Fibroblast of pulmonary artery (primary cell): ENCODE data around the gene ABHD12B.

Source experiments
- DNase-seq: peaks from one replicate; pipeline ENCODE4 v3.0.0-alpha.2; 2010; ENCODE audit warnings: low read depth
- H3K4me3 ChIP-seq: replicated peaks from 2 replicates; pipeline ENCODE4 v1.5.1; 2011; ENCODE audit warnings: low read depth, mild to moderate bottlenecking, control low read depth, low read length, moderate library complexity
- TF ChIP-seq, protein P1 (sequence below): IDR thresholded peaks from 2 replicates; pipeline ENCODE4 v1.5.1; 2011; ENCODE audit warnings: mild to moderate bottlenecking, control low read depth, low read length, inconsistent platforms; ENCODE audit errors: missing control alignments

Gene ABHD12B

DNA sequence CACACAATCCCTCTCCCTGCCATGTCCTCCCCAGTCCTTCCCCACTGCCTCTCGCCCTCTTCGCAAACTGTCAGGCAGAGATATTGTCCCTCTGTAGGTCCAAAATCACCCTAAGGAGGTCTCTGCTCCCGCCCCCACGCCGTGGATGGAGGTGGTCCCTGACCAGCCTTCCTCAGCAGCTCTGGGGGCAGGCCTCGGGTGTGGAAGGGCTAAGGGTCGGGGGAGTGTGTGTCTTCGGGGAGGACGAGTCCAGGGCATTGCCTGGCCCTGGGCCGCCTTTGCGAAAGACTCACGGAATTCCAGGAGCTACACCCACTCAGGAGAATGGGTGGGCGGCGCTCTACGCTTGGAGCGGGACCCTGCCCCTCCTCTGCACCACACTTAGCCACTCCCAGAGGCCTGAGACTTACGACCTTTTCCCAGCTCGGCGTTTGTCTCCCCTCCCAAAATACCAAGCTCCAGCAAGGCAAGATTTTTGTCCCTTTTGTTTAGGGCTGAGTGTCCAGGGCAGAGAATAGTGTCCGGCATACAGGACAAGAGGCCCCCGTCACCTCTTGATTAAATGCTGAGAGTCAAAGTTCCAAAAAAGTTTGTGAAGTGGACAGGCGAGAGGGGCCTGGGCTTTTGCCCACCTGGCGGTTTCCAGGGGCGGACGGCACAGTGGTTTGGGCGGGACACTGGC is 71.5 kb downstream of the ABHD12B start:
- TF ChIP-seq, protein P1, sequence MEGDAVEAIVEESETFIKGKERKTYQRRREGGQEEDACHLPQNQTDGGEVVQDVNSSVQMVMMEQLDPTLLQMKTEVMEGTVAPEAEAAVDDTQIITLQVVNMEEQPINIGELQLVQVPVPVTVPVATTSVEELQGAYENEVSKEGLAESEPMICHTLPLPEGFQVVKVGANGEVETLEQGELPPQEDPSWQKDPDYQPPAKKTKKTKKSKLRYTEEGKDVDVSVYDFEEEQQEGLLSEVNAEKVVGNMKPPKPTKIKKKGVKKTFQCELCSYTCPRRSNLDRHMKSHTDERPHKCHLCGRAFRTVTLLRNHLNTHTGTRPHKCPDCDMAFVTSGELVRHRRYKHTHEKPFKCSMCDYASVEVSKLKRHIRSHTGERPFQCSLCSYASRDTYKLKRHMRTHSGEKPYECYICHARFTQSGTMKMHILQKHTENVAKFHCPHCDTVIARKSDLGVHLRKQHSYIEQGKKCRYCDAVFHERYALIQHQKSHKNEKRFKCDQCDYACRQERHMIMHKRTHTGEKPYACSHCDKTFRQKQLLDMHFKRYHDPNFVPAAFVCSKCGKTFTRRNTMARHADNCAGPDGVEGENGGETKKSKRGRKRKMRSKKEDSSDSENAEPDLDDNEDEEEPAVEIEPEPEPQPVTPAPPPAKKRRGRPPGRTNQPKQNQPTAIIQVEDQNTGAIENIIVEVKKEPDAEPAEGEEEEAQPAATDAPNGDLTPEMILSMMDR: no peak
- peak; percentile 72 for DNase-seq
- peak overlapping the region; percentile 77 for H3K4me3 ChIP-seq

DNA sequence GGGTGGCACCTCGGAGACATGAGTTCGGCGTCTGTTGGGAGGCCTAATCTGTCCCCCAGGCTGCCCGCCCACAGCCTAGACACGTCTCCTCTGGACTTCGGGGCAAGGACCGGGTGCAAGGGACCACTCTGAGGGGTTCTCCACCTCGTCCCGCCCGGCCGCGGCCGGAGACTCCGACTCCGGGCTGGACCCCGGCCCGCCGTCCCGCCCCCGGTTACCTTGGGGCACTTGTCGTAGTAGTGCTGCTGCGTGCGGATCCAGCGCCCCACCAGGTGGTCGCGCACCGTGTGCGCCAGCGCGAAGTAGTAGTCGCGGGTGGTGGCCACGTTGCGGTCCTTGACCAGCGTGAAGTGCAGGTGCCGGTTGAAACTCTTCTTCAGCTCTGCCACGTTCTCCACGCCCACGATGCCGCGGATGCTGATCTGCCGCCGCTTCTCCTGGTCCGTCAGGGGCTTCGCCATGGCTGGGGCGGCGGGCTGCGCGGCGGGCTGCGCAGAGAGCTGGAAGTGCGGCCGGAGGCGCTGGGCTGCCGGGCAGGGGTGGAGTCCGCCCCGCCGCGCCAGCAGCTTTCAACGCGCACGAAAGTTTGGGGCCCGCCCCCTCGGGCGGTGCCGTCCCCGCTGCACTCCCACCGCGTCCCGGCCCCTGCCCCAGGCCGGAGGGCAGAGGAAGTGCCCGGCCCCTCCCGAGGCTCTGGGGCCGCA is 72.2 kb downstream of the ABHD12B start, which contains the start of gene PYGL:
Gene PYGL, minus strand, starts transcription at position 541 of the 704 bp plus-strand sequence. Its CDS starts 80 bp downstream, at position 461.
- peak; percentile 71 for DNase-seq
- TF ChIP-seq, protein P1: no peak
- peak within 1 kb of the TSS; percentile 77 for H3K4me3 ChIP-seq

DNA sequence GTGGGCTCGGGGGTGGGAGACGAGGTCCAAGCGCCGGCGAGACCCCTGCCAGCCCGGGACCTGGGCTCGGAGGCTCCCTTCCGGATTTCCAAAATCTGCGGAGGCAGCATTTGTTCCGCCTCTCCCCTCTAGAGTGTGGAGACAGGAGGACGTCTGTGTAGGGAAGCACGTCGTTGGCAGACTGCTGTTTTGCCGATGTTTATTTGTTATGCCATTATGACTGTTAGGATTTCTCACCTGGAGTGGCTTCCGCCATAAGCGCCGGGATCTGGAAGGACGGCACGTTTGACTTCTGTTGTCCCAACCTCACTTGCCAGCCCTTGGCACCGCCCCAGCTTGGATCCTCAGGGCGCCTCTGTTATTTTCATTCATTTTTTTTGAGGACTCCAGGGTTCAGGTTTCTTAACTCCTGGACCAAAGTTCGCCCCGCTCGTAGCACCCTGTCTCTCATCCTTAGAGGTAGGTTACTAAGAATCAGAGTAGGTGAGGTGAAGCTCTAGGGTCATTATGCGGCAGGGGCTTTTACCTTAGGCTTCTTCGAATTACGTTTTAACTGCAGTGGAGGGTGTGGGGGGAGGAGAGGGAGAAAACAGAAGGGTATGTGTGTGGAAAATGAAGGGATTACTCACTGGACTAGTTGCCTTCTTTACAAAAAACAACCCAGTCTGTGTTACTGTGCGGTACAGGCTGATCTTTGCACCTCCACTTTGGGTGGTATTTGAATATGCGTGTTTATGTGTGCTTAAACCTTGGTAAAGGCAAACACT is 73.0 kb downstream of the ABHD12B start:
- TF ChIP-seq, protein P1: no peak
- DNase-seq: peak; percentile 55
- H3K4me3 ChIP-seq: peak overlapping the region; percentile 77

DNA sequence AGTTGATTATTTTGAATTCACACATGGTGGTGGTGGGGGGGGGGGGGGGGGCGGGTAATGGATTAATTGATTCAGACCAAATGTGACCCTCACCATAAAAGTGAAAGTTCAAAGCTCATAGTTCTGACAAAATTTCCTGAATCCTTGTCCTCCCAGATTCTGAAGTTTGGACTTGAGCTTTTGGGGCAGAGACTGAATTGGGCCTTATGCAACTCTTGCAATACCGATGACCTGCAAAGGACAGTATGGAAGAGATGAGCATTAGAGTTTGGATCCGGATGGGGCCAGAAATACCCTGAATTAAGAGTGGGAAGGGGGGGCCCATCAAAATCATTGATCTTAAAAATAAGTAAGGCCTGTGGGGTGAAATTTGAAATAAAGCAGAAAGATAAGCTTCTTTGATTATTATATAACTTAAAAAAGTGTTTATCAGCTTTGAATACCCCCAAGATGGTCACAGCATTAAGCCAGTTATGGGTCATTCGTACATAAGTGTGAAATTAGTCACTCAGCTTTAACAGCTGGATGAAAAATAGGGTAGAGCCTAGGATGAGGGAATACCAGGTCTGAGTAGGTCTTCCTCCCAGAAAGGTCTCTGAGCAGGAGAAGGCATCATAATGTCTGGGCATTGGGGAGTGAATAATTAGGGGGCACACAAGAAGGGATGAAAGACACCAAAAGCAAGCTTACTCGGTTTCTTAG is 74.5 kb downstream of the ABHD12B start:
- no peak for DNase-seq
- H3K4me3 ChIP-seq: no peak overlapping the region
- TF ChIP-seq, protein P1: no peak

DNA sequence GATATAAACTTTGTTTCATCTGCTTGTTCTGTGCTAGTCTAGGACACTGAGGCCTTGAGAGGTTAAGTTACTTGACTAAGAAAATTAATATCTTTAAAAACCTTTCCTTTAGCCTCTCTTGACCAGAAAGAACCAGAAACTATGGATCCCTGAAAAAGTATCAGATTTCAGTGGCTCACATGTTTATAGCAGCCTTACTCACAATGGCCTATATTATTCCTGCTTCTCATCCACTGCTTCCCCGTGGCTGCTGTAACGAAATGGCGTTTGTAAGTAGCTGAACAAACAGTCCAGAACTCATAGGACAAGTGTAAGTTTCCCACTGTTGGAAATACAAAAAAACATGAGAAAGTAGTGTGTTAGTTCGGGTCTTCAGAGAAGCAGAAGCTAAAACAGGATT is 75.6 kb downstream of the ABHD12B start:
- no peak overlapping the region for H3K4me3 ChIP-seq
- no peak for DNase-seq
- TF ChIP-seq, protein P1: no peak

DNA sequence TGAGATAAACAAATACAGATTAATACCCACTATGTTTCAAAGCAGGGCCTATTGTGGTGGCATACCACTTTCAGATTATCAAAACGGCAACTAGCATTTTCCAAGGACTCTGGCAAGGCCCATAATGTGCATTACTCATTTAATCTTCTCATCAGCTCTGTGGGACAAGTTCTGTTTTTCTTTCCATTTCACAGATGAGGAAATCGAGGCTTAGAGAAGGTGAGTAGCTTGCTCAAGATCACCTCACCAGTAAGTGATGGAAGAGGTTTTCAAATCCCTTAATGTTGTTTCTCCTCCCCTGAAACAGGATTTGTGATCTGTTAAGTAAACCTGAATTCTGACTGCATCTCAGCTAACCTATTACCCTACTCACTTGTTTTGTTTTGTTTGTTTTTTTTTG is 76.4 kb downstream of the ABHD12B start:
- no peak for DNase-seq
- TF ChIP-seq, protein P1: no peak
- no peak overlapping the region for H3K4me3 ChIP-seq
